ENCODE measurements around the gene NSD2. TPM values are rescaled to one million over a fixed set of nuclear protein-coding genes. Genes with fewer than 3 reads are reported as not detected.

Gene NSD2
- total RNA-seq, 1 experiment from 2014 or later = 69.0 TPM

GRCh38 chr4:1991087-1991486, 119.9 kb downstream of the NSD2 start:
- ATAC-seq (no peak), DNase-seq (no peak)
- H3K79me2 ChIP-seq (ENCODE audit: low read length) = peaks cover 40% of the 10 kb centered on the region
- no peaks in the 10 kb centered on the region for H3K9me3 ChIP-seq (ENCODE audit: low read length)
- POLR2A ChIA-PET (ENCODE audit: unreplicated experiment) = no interaction called here
- 0 out of 2 replicates have a peak, but pooled peaks cover under 1% of the 10 kb centered on the region for H4K20me1 ChIP-seq (ENCODE audit: low read length)
- H3K4me1 ChIP-seq (ENCODE audit: insufficient read depth, low read length) = peaks cover under 1% of the 10 kb centered on the region; the same call in 1 of the 2 replicates
- no peaks in the 10 kb centered on the region for H3F3A ChIP-seq (ENCODE audit: low read length, unreplicated experiment)
- H2AFZ ChIP-seq (ENCODE audit: low read length) = no peak overlapping the region
- no peak overlapping the region for H3K9ac ChIP-seq (ENCODE audit: low read length)
- TF ChIP-seq EZH2 (IDR thresholded peaks at IDR 0.05; ENCODE audit: low read length, unreplicated experiment) (no peak), CTCF (conservative IDR thresholded peaks at IDR 0.05; ENCODE audit: low read depth, low read length) (no peak), EZH2phosphoT487 (IDR thresholded peaks at IDR 0.05; ENCODE audit: borderline replicate concordance, low read length) (no peak)
- no peaks in the 10 kb centered on the region for H3K9me2 ChIP-seq (replicated peaks; ENCODE audit: low read length)
- H3K27ac ChIP-seq (ENCODE audit: low read length) = no peak overlapping the region
- no peak overlapping the region for H3K4me2 ChIP-seq (ENCODE audit: low read length)
- H3K4me3 ChIP-seq (ENCODE audit: low read length) = no peak overlapping the region
- H3K36me3 ChIP-seq (ENCODE audit: low read depth, low read length) = no peaks in the 10 kb centered on the region
- BruUV-seq (replicated peaks) = no TSS peak
- intact Hi-C loops (cut with micrococcal nuclease) = no loop called here
- CTCF ChIA-PET = no interaction called here
- H3K27me3 ChIP-seq (ENCODE audit: low read length) = no peaks in the 10 kb centered on the region

GRCh38 chr4:1991596-1992434, 120.6 kb downstream of the NSD2 start:
- Histone ChIP-seq H3K4me3 (ENCODE audit: low read length) (no peak overlapping the region), H3F3A (ENCODE audit: low read length, unreplicated experiment) (no peaks in the 10 kb centered on the region), H4K20me1 (ENCODE audit: low read length) (0 out of 2 replicates have a peak, but pooled peaks cover 8% of the 10 kb centered on the region), H3K27ac (ENCODE audit: low read length) (no peak overlapping the region), H2AFZ (ENCODE audit: low read length) (no peak overlapping the region), H3K9me3 (ENCODE audit: low read length) (no peaks in the 10 kb centered on the region), H3K9ac (ENCODE audit: low read length) (no peak overlapping the region), H3K4me1 (ENCODE audit: insufficient read depth, low read length) (peaks cover 6% of the 10 kb centered on the region), H3K79me2 (ENCODE audit: low read length) (peaks cover 48% of the 10 kb centered on the region), H3K27me3 (ENCODE audit: low read length) (no peaks in the 10 kb centered on the region), H3K36me3 (ENCODE audit: low read depth, low read length) (no peaks in the 10 kb centered on the region), H3K9me2 (replicated peaks; ENCODE audit: low read length) (no peaks in the 10 kb centered on the region), H3K4me2 (ENCODE audit: low read length) (no peak overlapping the region)
- DNase-seq = no peak
- ChIA-PET POLR2A (ENCODE audit: unreplicated experiment) (no interaction called here), CTCF (no interaction called here)
- no TSS peak for BruUV-seq (replicated peaks)
- no peak for ATAC-seq
- intact Hi-C loops (cut with micrococcal nuclease) = no loop called here
- TF ChIP-seq EZH2phosphoT487 (IDR thresholded peaks at IDR 0.05; ENCODE audit: borderline replicate concordance, low read length) (no peak), CTCF (conservative IDR thresholded peaks at IDR 0.05; ENCODE audit: low read depth, low read length) (no peak), EZH2 (IDR thresholded peaks at IDR 0.05; ENCODE audit: low read length, unreplicated experiment) (no peak)
